Cardiac fibroblast (primary cell): Measurements from ENCODE around the gene RIN1.
"Not testable (repeated sequence)": the region's sequence is repeated elsewhere in the genome, so short reads cannot be mapped to it uniquely, and the experiment has no call there.

ENCODE experiments used
- DNase-seq, 2 donors: peaks; one replicate each; pipeline versions ENCODE4 v3.0.0 to v3.0.0-alpha.2; 2010; ENCODE audit warnings: low read depth in 2 of 2
- H3K4me3 ChIP-seq, 2 donors: replicated peaks in 1 of 2; 1 replicate in 1 of 2; 2 replicates in 1 of 2; pipeline ENCODE4 v1.5.1; 2011; ENCODE audit warnings: low read depth in 2 of 2, low read length in 2 of 2, mild to moderate bottlenecking in 2 of 2, moderate library complexity in 1 of 2
- TF ChIP-seq, protein P1 (sequence below): IDR thresholded peaks from one replicate; pipeline ENCODE4 v1.5.1; 2011; ENCODE audit warnings: low read depth, mild to moderate bottlenecking, low read length, inconsistent platforms

Gene RIN1

DNA sequence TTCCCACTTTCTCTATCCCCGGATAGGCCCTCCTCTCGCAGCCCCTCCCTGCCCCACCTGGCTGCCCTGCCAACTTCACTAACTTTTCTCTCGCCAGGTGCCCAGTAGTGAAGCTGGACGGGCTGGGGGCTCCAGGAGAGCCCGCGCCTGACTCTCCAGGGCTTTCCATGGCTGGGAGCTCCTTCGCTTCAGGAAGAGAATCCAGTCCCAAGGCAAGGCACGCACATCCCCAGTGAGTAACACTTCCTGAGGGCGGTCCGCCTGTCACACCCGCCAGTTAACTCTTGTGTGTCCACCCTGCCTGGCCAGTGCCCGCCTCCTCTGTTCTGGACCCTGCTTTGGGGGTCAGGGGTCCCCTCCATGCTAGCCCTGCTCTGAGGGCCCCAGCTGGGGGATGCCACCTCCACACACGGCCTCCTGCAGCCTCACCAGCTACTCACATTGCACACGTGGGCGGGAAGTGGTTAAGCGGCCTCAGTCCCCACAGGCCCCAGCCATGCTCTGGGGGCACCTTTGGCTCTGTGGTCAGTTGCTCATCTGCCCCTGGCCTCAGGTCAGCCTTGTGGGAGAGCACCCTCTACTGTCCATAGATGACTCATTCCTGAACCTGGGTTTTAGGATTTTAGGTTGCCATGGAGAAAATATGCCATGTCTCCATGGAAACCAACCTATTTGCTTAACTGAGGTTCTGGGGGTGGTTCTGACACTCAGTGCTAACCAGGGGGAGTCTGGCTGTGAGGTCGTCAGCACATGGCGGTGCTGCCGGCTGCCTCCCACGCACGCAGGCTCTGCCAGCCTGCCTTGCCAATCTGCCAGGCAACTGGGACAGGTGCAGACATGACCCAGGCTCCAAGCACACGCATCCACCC, at the start of gene RIN1:
RIN1 (minus strand) TSS at position 201 of the 869 bp plus-strand sequence; CDS start at position 169, 32 bp downstream.
- H3K4me3 ChIP-seq, result peak within 1 kb of the TSS; percentile 68 to 74
- TF ChIP-seq, protein P1, sequence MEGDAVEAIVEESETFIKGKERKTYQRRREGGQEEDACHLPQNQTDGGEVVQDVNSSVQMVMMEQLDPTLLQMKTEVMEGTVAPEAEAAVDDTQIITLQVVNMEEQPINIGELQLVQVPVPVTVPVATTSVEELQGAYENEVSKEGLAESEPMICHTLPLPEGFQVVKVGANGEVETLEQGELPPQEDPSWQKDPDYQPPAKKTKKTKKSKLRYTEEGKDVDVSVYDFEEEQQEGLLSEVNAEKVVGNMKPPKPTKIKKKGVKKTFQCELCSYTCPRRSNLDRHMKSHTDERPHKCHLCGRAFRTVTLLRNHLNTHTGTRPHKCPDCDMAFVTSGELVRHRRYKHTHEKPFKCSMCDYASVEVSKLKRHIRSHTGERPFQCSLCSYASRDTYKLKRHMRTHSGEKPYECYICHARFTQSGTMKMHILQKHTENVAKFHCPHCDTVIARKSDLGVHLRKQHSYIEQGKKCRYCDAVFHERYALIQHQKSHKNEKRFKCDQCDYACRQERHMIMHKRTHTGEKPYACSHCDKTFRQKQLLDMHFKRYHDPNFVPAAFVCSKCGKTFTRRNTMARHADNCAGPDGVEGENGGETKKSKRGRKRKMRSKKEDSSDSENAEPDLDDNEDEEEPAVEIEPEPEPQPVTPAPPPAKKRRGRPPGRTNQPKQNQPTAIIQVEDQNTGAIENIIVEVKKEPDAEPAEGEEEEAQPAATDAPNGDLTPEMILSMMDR, result no peak
- DNase-seq, result peak; percentile 96 to 99

- not testable (repeated sequence) for DNase-seq, H3K4me3 ChIP-seq
Measured at GRCh38 chr11:66384316-66384715, 48.1 kb upstream of the RIN1 start.

DNA sequence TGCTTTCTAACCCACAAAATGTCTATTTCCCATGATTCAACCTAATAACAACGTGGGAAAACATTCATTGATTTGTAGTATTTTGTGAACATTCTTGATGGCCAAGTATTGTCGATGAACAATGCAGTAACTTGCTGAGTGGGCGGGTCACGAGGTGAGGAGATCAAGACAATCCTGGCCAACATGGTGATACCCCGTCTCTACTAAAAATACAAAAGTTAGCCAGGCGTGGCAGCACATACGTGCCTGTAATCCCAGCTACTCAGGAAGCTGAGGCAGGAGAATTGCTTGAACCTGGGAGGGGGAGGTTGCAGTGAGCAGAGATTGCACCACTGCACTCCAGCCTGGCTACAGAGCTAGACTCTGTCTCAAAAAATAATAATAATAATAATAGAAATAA, 44.0 kb upstream of the RIN1 start:
- not testable (repeated sequence) for DNase-seq, H3K4me3 ChIP-seq

DNA sequence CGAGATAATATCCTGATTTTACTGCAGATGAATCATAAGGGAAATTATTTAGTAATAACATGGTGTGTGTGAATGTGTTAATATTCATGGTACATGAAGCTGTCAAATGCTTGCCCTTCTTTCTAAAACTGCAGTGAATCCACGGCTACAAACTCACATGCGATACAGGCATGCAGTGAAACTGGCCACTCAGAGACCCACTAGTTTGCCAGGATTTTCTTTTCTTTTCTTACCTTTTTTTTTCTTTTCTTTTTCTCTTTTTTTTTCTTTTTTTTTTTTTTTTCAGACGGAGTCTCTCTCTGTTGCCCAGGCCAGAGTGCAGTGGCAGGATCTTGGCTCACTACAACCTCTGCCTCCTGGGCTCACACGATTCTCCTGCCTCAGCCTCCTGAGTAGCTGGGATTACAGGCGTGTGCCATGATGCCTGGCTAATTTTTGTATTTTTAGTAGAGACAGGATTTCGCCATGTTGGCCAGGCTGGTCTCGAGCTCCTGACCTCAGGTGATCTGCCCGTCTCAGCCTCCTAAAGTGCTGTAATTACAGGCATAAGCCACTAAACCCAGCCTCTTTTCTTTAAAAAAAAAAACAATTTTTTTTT, 37.6 kb upstream of the RIN1 start:
- H3K4me3 ChIP-seq, DNase-seq: not testable (repeated sequence)

- DNase-seq, result no peak
- no peak overlapping the region for H3K4me3 ChIP-seq
- TF ChIP-seq, protein P1, result no peak
Measured at GRCh38 chr11:66373265-66373664, 37.0 kb upstream of the RIN1 start.

DNA sequence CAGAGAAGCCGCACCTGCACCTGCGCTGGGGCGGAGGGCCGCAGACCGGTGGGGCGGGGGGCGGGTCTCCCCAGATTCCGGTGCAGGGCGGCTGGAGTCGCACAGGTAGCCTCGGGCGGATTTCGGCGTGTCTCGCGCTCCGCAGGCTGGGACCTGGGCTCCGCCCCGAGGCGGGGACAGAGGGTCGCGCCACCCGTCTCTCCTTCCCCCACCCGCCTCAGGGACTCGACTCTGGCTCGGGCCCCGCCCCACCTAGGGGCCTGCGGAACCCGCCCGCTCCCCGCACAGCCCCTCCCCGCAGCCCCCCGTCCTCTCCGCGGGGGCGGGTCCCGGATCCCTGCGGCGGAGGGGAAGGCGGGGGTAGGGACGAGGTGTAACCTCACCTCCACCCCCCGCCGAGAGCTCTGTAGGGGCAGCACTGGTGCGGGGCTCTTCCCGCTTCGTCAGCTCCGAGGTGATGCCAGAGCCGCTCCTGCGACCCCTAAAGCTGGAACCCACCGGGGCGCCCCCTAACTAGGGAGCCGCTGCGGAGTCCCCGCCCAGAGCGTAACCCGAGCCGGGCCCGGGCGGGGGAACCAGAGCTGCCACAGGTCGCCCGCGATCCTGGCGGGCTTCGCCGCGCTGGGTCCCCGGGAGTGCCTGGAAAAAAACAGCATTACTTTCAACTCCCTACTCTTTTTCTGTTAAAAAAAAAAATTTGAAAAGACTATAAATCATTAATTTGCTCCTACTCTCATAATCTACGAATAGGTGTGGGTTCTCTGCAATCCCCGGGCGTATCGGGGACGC, 35.6 kb upstream of the RIN1 start, which contains the start of gene SLC29A2:
SLC29A2 (minus strand) TSS at position 134 of the 789 bp plus-strand sequence. CDS start 169 bp downstream, outside the sequence.
- peak within 1 kb of the TSS; percentile 51 to 53 for H3K4me3 ChIP-seq
- TF ChIP-seq, protein P1, result no peak
- no peak for DNase-seq

DNA sequence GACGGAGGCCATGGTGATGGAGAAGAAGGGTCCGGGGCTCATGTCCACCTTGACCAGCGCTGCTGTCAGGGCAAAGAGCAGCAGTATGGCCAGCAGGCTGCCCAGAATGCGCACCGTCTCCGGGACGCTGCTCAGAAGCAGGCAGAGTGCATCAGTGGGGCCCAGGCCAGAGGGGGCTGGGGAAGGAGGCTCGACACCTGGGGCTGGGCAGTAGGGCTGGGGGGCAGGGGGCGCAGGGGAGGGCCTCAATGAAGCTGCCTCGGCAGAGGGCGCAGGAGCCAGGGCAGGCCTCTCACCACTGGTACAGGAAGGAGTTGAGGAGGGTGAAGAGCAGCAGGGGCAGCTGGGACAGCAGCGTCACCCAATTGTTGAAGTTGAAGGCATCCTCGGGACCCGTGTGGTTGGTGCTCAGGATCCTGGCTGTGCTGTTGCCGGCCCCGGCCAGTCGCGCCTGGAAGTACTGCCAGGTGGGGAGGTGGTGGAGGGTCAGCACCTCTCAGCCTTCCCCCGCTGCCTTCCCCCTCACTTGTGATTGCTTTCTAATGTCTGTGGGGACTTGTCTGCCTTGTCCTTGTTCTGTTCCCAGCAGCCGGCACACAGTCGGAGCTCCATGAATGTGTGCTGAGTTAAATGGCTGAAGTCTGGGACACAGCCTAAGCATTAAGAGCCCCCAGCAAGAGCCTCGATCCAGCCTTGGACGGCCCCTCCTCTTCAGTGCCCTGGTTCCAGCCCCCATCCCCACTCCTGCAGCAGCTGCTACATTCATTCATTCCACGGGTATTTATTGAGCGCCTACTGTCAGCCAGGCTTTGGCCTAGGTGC, 33.0 kb upstream of the RIN1 start:
- TF ChIP-seq, protein P1, result no peak
- DNase-seq, result no peak
- no peak overlapping the region for H3K4me3 ChIP-seq
